ENCODE results near the gene AQP2. TPM values are rescaled to one million over a fixed set of nuclear protein-coding genes. Genes with fewer than 3 reads are reported as not detected.

AQP2 gene
- polyA plus RNA-seq, 3 donors = 75.1 to 170 (median 128) TPM

GRCh38 chr12:49967042-49967776, 16.7 kb downstream of the AQP2 start:
- peak; percentile 84 for DNase-seq

DNA sequence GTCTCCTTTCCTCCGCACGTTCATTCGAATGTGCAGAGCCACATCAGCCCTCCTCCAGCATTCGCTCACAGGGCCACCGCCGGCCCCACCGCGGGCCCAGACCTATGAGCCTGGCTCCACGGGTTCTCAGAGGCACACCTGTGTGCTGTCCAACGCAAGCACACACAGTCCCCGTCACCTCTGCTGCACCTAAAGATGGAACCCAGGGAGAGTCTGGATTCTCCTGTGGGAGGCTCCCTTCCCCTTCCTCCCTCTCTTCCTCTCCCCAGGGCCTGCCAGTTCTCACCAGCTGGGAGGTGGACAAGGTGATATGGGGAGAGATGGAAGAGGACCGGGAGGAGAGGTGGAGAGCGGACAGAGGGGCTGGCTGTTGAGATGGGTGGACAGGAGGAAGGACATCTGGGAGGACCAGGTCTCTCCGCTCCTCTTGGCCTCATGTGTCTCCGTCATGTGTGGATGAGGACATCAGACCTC, 17.3 kb downstream of the AQP2 start:
- no peak for DNase-seq

DNA sequence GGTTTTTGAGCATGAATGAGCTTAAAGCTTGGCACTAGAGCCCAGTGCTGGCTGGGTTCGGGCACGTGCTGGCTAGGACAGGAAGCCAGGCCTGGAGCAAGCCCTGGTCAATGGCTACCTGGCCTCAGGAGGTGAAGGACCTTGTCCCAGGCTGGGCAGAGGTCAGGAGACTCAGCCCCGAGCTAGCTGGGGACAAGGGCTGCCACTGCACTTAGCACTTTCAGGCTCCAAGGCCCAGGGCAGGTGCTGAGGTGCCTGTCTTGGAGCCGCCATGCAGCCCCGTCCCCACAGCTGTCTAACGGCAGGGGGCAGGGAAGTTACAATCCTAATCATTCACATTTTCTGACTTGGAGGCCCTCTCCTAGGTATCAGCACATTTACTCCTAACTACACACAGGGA, 17.9 kb downstream of the AQP2 start:
- no peak for DNase-seq

DNA sequence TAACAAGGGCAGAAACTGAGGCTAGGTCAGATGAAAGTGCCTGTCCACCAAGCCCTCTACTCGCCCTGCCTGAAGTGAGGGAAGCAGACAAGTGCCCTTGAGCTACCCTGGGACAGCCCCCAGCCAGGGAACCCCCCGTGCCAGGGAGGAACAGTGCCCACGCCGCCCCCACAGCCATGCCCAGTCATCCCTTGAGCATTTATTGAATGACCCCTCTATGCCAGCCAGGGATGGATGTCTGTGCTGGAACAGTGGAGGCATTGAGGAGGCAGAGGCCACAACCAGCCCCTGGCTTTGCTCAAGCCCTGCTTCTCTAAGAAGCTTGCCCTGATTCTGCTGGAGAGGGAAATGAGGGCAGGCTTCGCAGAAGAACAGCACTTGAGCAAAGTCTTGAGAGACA, 18.5 kb downstream of the AQP2 start:
- no peak for DNase-seq

DNA sequence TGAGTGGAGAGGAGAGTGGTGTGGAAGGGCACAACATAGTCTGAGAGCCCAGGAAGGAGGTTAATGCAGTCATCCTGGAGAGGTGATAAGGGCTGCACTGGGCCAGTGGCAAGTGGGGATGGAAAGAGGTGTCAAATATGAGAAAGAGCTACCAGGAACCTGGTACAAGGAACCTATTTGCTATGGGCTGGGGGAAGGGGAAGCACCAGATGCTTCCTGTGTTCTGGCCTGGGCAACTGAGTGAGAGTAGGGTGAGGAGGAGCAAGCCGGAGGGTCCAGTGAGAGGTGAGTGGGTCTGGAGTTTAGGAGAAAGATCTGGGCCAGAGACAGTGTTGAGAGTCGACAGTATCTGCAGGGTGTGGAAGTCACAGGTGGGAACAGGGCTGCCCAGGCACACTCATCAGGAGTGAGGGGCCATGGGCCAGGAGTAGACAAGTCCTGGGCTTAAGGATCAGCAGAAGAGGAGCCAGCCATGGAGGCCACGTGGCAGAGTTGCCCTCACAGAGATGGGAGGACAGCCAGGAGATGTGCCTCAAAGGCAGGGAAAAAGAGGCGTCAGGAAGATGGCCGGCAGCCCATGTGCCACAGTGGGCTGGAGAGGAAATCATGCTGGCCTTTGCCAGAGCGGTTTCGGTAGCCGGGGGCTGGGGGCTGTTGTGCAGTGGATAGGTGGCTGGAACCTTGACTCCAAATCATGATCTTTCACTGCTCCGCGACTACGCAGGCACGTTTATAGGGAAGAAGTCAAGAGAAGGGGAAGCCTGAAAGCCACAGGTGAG, 19.3 kb downstream of the AQP2 start:
- DNase-seq = no peak

GRCh38 chr12:49970658-49971057, 20.1 kb downstream of the AQP2 start:
- no peak for DNase-seq

DNA sequence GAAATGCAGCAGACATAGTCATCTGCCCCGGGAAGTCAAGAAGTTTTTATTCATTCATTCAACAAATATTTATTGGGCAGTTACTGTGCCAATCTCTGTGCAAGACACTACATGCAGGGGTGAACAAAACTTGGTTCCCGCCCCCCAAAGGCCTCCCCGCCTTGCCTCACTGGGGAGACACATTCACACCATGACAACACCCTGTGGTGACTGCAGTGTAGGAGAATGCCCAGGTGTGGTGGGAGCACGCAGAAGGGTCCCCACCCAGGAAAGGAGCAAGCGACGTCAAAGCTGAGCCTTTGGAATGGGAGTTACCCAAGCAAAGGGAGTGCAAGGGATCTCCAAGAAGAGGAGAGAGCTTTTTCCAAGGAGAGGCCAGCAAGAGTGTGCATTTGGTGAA, 20.6 kb downstream of the AQP2 start:
- DNase-seq = no peak

DNA sequence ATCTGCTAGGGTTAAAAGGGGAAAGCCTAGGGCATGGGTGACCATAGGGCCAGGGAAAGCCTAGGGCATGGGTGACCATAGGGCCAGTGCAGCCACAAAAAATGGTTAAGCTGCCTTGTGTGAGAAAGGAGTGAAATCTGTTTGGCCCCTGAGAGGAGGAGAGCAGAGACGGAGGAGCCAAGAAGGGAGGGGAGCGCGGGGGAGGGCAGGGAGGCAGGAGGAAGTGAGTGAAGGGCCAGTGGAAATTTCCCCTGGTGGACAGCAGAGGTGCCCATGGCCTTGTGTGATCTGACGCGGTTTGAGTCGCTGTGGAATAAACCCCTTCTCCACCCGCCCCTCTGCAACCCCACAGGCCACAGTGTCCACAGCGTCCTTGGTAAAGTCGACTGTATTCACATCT, 21.6 kb downstream of the AQP2 start:
- DNase-seq = no peak

- DNase-seq = no peak
These were observed 22.3 kb downstream of the AQP2 start, which contains the start of gene AQP6 for GRCh38 chr12:49972641-49973360. Gene AQP6 (plus strand): TSS chr12:49972947. CDS start chr12:49973174, 227 bp downstream.

DNA sequence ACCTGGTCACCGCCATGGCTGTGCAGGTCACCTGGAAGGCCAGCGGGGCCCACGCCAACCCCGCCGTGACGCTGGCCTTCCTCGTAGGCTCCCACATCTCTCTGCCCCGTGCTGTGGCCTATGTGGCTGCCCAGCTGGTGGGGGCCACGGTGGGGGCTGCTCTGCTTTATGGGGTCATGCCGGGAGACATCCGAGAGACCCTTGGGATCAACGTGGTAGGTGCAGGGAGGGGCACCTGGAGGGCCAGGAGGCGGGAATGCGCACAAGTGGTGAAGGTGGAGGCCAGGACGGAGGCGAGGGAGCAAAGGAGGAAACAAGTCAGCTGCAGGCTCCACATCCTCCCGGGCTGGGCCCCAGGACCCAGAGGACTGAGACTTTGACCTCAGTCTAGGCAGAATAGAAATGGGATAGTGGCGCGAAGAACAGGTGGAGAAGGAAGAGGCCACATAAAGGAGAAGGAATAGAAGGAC, 22.9 kb downstream of the AQP2 start:
- DNase-seq = no peak

- peak; percentile 61 for DNase-seq
These were observed 23.7 kb downstream of the AQP2 start for GRCh38 chr12:49974231-49974675.

GRCh38 chr12:49974677-49975317, 24.3 kb downstream of the AQP2 start:
- no peak for DNase-seq

GRCh38 chr12:49975318-49975761, 24.8 kb downstream of the AQP2 start:
- DNase-seq = no peak

GRCh38 chr12:49976557-49976956, 26.0 kb downstream of the AQP2 start:
- no peak for DNase-seq

- no peak for DNase-seq
These were observed 27.6 kb downstream of the AQP2 start for GRCh38 chr12:49978125-49978524.

GRCh38 chr12:49979016-49979586, 28.6 kb downstream of the AQP2 start:
- no peak for DNase-seq

DNA sequence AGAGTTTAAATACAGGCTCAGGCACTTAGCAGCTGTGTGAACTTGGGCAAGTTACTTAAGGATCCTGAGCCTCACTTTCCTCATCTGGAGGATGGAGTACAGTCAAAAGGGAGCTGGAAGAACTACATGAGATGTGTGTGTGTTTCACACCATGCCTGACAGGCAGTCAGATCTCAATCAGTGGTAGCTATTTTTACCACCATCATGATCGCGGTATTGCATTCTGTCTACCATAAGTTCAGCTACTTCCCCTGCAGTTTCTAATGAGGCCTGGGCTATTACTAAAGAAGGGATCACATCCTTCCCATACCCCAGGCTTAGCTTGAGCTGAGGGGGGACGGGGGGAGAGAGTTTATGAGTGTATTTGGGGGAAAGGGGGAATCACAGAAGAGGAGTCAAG, 29.3 kb downstream of the AQP2 start:
- DNase-seq = no peak

DNA sequence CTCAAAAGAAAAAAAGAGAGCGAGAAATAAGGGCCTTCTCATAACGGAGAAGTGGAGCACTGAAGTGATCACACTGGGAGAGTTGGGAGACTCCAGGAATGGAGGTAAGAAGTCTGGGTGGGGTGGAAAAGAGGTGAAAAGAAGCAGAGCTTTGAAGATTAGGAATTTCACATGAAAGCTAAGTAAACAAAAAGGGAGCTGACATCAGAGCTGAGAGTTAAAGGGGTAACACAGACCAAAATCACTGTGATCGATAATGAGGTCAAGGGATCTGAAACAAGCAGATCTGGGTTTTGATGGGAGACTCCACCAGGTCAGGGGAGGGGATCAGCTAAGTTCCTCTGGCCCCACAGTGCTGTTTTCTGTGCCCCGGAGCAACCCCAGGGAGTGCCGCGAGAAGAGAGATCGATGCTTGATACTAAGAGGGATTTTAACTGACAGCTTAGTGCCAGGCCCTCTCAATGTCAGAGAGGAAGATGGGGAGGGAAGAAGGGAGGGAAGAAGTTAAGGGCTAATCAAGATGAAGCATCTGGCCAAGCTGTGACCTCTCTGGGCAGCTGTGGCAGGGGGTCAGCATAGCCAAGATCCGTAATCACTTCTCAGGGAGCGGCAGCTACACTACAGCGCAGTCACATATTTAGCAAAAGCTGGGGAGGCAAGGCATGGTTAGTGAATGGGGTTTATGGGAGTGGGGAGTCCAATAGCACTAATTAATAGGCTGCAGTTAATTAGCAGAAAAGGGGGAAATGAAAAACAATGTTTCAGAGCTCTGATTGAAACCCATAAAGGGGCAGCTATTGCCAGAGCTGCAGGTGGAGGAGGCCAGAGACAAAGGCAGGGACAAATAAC, 30.2 kb downstream of the AQP2 start:
- DNase-seq = no peak

DNA sequence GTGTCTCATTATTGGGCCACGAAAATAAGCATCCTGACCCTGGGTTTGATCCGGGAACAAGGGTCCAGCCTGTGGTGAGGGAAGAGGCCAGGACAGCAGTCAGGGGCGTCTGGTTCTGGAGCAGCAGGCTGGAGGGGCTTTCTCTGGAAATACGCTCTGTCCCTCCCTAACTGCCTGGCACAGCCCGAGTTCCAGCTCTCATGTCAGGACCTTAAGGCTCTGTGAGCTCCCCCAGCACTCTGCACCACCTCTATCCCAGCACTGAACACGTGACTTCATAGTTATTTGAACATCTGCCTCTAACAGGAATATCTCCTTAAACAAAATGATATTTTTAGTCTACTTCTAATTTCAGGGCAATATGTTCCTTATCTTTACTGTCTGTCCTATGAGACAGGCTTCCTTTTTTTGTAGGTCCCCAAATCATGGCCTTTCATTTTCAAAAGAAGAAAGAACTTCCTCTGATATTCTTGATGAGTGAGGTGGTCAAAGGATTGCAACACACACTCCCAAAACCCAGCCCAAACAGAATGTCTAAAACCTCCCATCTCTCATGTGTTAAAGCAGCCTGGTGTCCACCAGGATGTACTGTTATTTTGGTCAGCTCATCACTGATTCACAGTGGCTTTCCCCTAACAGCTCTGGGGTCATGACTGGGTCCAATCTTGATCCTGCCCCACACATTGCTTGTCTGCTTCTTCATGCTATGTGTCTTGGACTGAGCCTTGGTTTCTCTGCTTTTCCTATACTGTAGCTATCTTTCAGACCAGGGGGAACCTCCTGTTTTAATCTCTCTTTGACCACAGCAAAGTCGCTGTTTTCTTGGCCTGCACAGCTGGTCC, 31.9 kb downstream of the AQP2 start:
- no peak for DNase-seq

All from renal pelvis (tissue), 4 donors.